Effector memory CD8-positive, alpha-beta T cell (primary cell): ENCODE measurements around the gene RDH5.

Experiments used
- ATAC-seq: fragments of 150-1000 bp; cut with Tn5 transposase; replicated peaks from 2 replicates; pipeline ENCODE4 v1.10.0; 2021; ENCODE audit warnings: mild to moderate bottlenecking, moderate library complexity
- DNase-seq, 3 experiments: peaks; one replicate each; pipeline ENCODE4 v3.0.0; 2021
- H3K27ac Mint-ChIP-seq, 2 donors: one replicate each; pipeline ENCODE4 v1.8.0; 2022; ENCODE audit warnings: mild to moderate bottlenecking in 2 of 2, mixed read lengths in 2 of 2, moderate library complexity in 2 of 2
- H3K27me3 Mint-ChIP-seq, 2 donors: one replicate each; pipeline ENCODE4 v1.8.0; 2022; ENCODE audit warnings: mixed read lengths in 2 of 2
- H3K36me3 Mint-ChIP-seq: one replicate; pipeline ENCODE4 v1.8.0; 2022; ENCODE audit warnings: mild to moderate bottlenecking, moderate library complexity, mixed read lengths; ENCODE audit not compliant: insufficient read depth
- H3K4me1 Mint-ChIP-seq, 2 donors: one replicate each; pipeline ENCODE4 v1.8.0; 2022; ENCODE audit warnings: low read depth in 2 of 2, mixed read lengths in 2 of 2
- H3K4me3 Mint-ChIP-seq, 2 donors: one replicate each; pipeline ENCODE4 v1.8.0; 2022; ENCODE audit warnings: mild to moderate bottlenecking in 2 of 2, mixed read lengths in 2 of 2, moderate library complexity in 2 of 2
- H3K9me3 Mint-ChIP-seq, 2 donors: one replicate each; pipeline ENCODE4 v1.8.0; 2022; ENCODE audit warnings: mixed read lengths in 2 of 2

RDH5 gene

GRCh38 chr12:55732288-55732687, 12.1 kb downstream of the RDH5 start:
- H3K27ac Mint-ChIP-seq: peak overlapping the region; percentile 6 to 72
- no peaks in the 10 kb centered on the region for H3K9me3 Mint-ChIP-seq
- DNase-seq (no peak), ATAC-seq (no peak)
- H3K27me3 Mint-ChIP-seq: no peaks in the 10 kb centered on the region
- H3K4me3 Mint-ChIP-seq: no peak overlapping the region
- H3K36me3 Mint-ChIP-seq: peaks cover 9% of the 10 kb centered on the region
- peaks cover 29 to 37% of the 10 kb centered on the region in 2 donors for H3K4me1 Mint-ChIP-seq

- ATAC-seq (no peak), DNase-seq (no peak)
- peak overlapping the region in 1 of 2 donors; percentile 72 for H3K27ac Mint-ChIP-seq
- no peaks in the 10 kb centered on the region for H3K27me3 Mint-ChIP-seq
- peaks cover 30 to 37% of the 10 kb centered on the region in 2 donors for H3K4me1 Mint-ChIP-seq
- H3K9me3 Mint-ChIP-seq: no peaks in the 10 kb centered on the region
- H3K4me3 Mint-ChIP-seq: no peak overlapping the region
- peaks cover 10% of the 10 kb centered on the region for H3K36me3 Mint-ChIP-seq
Observed at GRCh38 chr12:55733021-55733555, 12.9 kb downstream of the RDH5 start.

GRCh38 chr12:55733858-55734257, 13.7 kb downstream of the RDH5 start:
- Mint-ChIP-seq H3K4me1 (peaks cover 34 to 43% of the 10 kb centered on the region in 2 donors), H3K36me3 (peaks cover 14% of the 10 kb centered on the region), H3K27ac (no peak overlapping the region), H3K27me3 (no peaks in the 10 kb centered on the region), H3K4me3 (no peak overlapping the region), H3K9me3 (no peaks in the 10 kb centered on the region)
- ATAC-seq: no peak
- no peak for DNase-seq

GRCh38 chr12:55734595-55734994, 14.4 kb downstream of the RDH5 start:
- Mint-ChIP-seq H3K27ac (peak overlapping the region in 1 of 2 donors; percentile 41), H3K4me3 (no peak overlapping the region), H3K27me3 (no peaks in the 10 kb centered on the region), H3K9me3 (no peaks in the 10 kb centered on the region), H3K36me3 (peaks cover 8% of the 10 kb centered on the region), H3K4me1 (peaks cover 32 to 41% of the 10 kb centered on the region in 2 donors)
- DNase-seq (no peak), ATAC-seq (no peak)

- no peak overlapping the region for H3K27ac Mint-ChIP-seq
- no peaks in the 10 kb centered on the region for H3K9me3 Mint-ChIP-seq
- no peak for ATAC-seq
- no peak overlapping the region for H3K4me3 Mint-ChIP-seq
- H3K4me1 Mint-ChIP-seq: peaks cover 17 to 27% of the 10 kb centered on the region in 2 donors
- H3K36me3 Mint-ChIP-seq: peaks cover 5% of the 10 kb centered on the region
- no peak for DNase-seq
- no peaks in the 10 kb centered on the region for H3K27me3 Mint-ChIP-seq
Observed at GRCh38 chr12:55736076-55736475, 15.9 kb downstream of the RDH5 start.

GRCh38 chr12:55736780-55737580, 16.8 kb downstream of the RDH5 start:
- Mint-ChIP-seq H3K36me3 (peaks cover 5% of the 10 kb centered on the region), H3K27ac (peak overlapping the region; percentile 44 to 82), H3K4me1 (peaks cover 17 to 29% of the 10 kb centered on the region in 2 donors), H3K9me3 (no peaks in the 10 kb centered on the region), H3K4me3 (peak overlapping the region; percentile 54 to 78), H3K27me3 (no peaks in the 10 kb centered on the region)
- ATAC-seq (peak; percentile 38), DNase-seq (peak; percentile 27 to 50 (median 33))

- Mint-ChIP-seq H3K36me3 (peaks cover 8% of the 10 kb centered on the region), H3K27ac (peak overlapping the region; percentile 44 to 82), H3K4me3 (peak overlapping the region; percentile 78 to 84), H3K4me1 (peaks cover 17 to 32% of the 10 kb centered on the region in 2 donors), H3K9me3 (no peaks in the 10 kb centered on the region), H3K27me3 (no peaks in the 10 kb centered on the region)
- DNase-seq (no peak), ATAC-seq (no peak)
Observed at GRCh38 chr12:55737581-55738122, 17.5 kb downstream of the RDH5 start.

- ATAC-seq: peak; percentile 66
- DNase-seq: peak; percentile 89 to 92 (median 90)
- Mint-ChIP-seq H3K4me1 (peaks cover 17 to 34% of the 10 kb centered on the region in 2 donors), H3K36me3 (peaks cover 8% of the 10 kb centered on the region), H3K9me3 (no peaks in the 10 kb centered on the region), H3K4me3 (peak overlapping the region; percentile 78 to 84), H3K27me3 (no peaks in the 10 kb centered on the region), H3K27ac (peak overlapping the region; percentile 44 to 82)
Observed at GRCh38 chr12:55738123-55739024, 18.2 kb downstream of the RDH5 start.

- no peak for ATAC-seq
- H3K9me3 Mint-ChIP-seq: no peaks in the 10 kb centered on the region
- no peaks in the 10 kb centered on the region for H3K27me3 Mint-ChIP-seq
- DNase-seq: no peak
- H3K4me1 Mint-ChIP-seq: peaks cover 18 to 39% of the 10 kb centered on the region in 2 donors
- H3K27ac Mint-ChIP-seq: no peak overlapping the region
- peak overlapping the region; percentile 78 to 84 for H3K4me3 Mint-ChIP-seq
- peaks cover 8% of the 10 kb centered on the region for H3K36me3 Mint-ChIP-seq
Observed at GRCh38 chr12:55739025-55739378, 18.8 kb downstream of the RDH5 start.

- Mint-ChIP-seq H3K36me3 (peaks cover 12% of the 10 kb centered on the region), H3K27me3 (no peaks in the 10 kb centered on the region), H3K4me1 (peaks cover 32 to 50% of the 10 kb centered on the region in 2 donors), H3K9me3 (no peaks in the 10 kb centered on the region), H3K4me3 (peak overlapping the region; percentile 70 to 88), H3K27ac (peak overlapping the region; percentile 52 to 94)
- DNase-seq (no peak), ATAC-seq (no peak)
Observed at GRCh38 chr12:55741931-55742680, 21.9 kb downstream of the RDH5 start.

- DNase-seq (peak; percentile 58 to 61 (median 60)), ATAC-seq (peak; percentile 69)
- H3K36me3 Mint-ChIP-seq: peaks cover 12% of the 10 kb centered on the region
Observed at GRCh38 chr12:55742719-55743405, 22.7 kb downstream of the RDH5 start, which contains the start of gene GDF11. Gene GDF11 (plus strand): TSS chr12:55743122. CDS start chr12:55743317, 195 bp downstream.

More at GRCh38 chr12:55742719-55743405, 22.7 kb downstream of the RDH5 start, which contains the start of gene GDF11:
- Mint-ChIP-seq H3K9me3 (no peaks in the 10 kb centered on the region), H3K4me3 (peak within 1 kb of the TSS; percentile 88 to 90), H3K27ac (peak within 1 kb of the TSS; percentile 52 to 94), H3K27me3 (no peaks in the 10 kb centered on the region), H3K4me1 (peaks cover 25 to 43% of the 10 kb centered on the region in 2 donors)
